ENCODE data around the gene SIK2.

The SIK2 gene

DNA sequence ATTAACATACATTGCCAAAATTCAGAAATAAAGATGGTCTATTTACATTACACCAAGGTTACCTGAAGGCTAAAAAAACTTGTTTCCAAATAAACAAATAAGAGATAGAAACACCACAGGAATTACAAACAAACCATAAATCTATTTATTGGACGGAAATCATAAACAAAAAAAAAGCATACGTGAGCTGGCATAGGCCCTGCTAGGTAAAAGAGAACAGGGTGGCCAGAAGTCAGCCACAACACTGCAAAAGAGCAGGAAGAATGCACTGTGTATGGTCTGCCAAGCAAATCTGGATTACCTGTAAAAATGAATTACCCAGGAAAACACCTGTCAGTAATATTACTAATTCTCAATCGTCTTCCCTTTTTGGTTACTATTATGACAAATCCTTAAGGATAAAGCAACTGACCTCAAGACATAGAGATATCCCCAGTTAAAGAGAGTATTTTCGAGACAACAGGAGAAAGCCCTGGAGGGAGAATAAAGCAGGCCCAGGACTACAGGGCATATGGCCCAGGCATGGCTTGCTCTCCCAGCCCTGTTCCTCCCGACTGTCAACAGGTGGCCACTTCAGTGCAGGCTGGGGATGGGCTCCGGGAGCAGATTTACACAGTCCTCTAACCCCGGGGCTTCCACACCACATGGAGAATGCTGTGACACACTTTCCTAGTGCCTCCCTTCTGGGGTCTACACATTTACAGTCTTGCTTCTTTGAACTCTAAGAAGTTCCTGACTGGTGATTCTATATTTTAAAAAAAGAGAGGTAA is 146.0 kb downstream of the SIK2 start:
- no peak overlapping the region for H3K27ac ChIP-seq (ENCODE audit: low read length)
- no peak for DNase-seq
- peaks cover 94% of the 10 kb centered on the region for H3K36me3 ChIP-seq (ENCODE audit: insufficient read depth, low read length)

DNA sequence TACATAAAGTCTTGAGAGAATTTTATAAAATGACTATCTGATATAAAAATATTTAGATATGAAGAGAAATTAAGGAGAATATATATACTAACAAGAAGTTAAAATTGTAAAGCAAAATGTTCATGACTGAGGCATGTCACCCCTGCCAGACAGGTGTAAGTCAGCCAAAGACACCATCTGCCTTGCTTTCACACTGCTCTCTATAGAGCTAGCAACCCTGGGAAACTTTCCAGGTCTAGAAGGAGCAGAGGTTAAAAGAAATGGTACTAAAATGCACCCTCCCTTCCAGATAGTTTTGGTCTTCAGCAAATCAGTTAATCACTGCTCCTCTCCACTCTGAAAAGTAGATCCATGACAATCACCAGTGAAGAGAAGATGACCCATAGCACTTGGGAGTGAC is 147.4 kb downstream of the SIK2 start:
- Histone ChIP-seq H3K27me3 (ENCODE audit: insufficient read depth, low read length, poor library complexity) (no peaks in the 10 kb centered on the region), H2AFZ (ENCODE audit: low read depth, low read length) (no peak overlapping the region), H3K4me2 (ENCODE audit: insufficient read depth, low read length) (no peak overlapping the region), H3K9ac (ENCODE audit: low read depth, low read length) (no peak overlapping the region), H3K27ac (ENCODE audit: low read length) (no peak overlapping the region), H4K20me1 (ENCODE audit: insufficient read depth, low read length) (0 out of 2 replicates have a peak, but pooled peaks cover 2% of the 10 kb centered on the region), H3K79me2 (ENCODE audit: insufficient read depth, low read length) (peaks cover 6% of the 10 kb centered on the region; the same call in 1 of the 2 replicates), H3K36me3 (ENCODE audit: insufficient read depth, low read length) (peaks cover 94% of the 10 kb centered on the region), H3K4me1 (ENCODE audit: insufficient read depth, low read length) (no peaks in the 10 kb centered on the region), H3K4me3 (ENCODE audit: low read depth in 1 of 2, low read length in 2 of 2) (no peak overlapping the region), H3K9me3 (ENCODE audit: insufficient read depth, low read length, severe bottlenecking) (no peaks in the 10 kb centered on the region)
- ATAC-seq (ENCODE audit: insufficient read depth, low read depth) (no peak), DNase-seq (no peak)
- TF ChIP-seq EZH2 (IDR thresholded peaks at IDR 0.05; ENCODE audit: borderline replicate concordance, low read depth, low read length, severe bottlenecking) = no peak
- TF ChIP-seq, protein P1, sequence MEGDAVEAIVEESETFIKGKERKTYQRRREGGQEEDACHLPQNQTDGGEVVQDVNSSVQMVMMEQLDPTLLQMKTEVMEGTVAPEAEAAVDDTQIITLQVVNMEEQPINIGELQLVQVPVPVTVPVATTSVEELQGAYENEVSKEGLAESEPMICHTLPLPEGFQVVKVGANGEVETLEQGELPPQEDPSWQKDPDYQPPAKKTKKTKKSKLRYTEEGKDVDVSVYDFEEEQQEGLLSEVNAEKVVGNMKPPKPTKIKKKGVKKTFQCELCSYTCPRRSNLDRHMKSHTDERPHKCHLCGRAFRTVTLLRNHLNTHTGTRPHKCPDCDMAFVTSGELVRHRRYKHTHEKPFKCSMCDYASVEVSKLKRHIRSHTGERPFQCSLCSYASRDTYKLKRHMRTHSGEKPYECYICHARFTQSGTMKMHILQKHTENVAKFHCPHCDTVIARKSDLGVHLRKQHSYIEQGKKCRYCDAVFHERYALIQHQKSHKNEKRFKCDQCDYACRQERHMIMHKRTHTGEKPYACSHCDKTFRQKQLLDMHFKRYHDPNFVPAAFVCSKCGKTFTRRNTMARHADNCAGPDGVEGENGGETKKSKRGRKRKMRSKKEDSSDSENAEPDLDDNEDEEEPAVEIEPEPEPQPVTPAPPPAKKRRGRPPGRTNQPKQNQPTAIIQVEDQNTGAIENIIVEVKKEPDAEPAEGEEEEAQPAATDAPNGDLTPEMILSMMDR (IDR thresholded peaks at IDR 0.05; ENCODE audit: borderline replicate concordance, extremely low read depth, low read length, poor library complexity, severe bottlenecking) = no peak

More for the DNA sequence above, 146.0 kb downstream of the SIK2 start:
- no peak overlapping the region for H2AFZ ChIP-seq (ENCODE audit: low read depth, low read length)
- TF ChIP-seq EZH2 (IDR thresholded peaks at IDR 0.05; ENCODE audit: borderline replicate concordance, low read depth, low read length, severe bottlenecking) = no peak
- TF ChIP-seq, protein P1 (IDR thresholded peaks at IDR 0.05; ENCODE audit: borderline replicate concordance, extremely low read depth, low read length, poor library complexity, severe bottlenecking) = no peak
- no peaks in the 10 kb centered on the region for H3K27me3 ChIP-seq (ENCODE audit: insufficient read depth, low read length, poor library complexity)
- no peak overlapping the region for H3K9ac ChIP-seq (ENCODE audit: low read depth, low read length)
- H3K9me3 ChIP-seq (ENCODE audit: insufficient read depth, low read length, severe bottlenecking) = no peaks in the 10 kb centered on the region
- H3K4me3 ChIP-seq (ENCODE audit: low read depth in 1 of 2, low read length in 2 of 2) = no peak overlapping the region
- H3K79me2 ChIP-seq (ENCODE audit: insufficient read depth, low read length) = peaks cover 6% of the 10 kb centered on the region; the same call in 1 of the 2 replicates
- 0 out of 2 replicates have a peak, but pooled peaks cover 2% of the 10 kb centered on the region for H4K20me1 ChIP-seq (ENCODE audit: insufficient read depth, low read length)
- no peak overlapping the region for H3K4me2 ChIP-seq (ENCODE audit: insufficient read depth, low read length)
- H3K4me1 ChIP-seq (ENCODE audit: insufficient read depth, low read length) = no peaks in the 10 kb centered on the region
- no peak; the same call in 2 of the 3 replicates for ATAC-seq (ENCODE audit: insufficient read depth, low read depth)

DNA sequence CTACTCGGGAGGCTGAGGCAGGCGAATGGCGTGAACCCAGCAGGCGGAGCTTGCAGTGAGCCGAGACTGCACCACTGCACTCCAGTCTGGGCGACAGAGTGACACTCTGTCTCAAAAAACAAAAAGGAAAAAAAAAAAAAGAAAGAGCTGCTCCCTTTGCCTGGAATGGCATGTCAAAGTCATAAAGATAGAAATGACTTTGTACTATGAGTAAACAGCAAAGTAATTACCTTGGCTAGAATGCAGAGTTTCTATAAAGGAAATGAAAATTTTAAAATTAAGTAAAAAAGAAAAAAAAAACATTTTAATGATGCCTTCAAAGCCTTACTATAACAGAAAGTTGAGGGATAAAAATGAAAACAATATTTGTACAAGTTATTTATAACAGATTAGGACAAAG is 153.8 kb downstream of the SIK2 start:
- Histone ChIP-seq H3K27ac (ENCODE audit: low read length) (no peak overlapping the region), H3K4me3 (ENCODE audit: low read depth in 1 of 2, low read length in 2 of 2) (no peak overlapping the region), H3K79me2 (ENCODE audit: insufficient read depth, low read length) (no peaks in the 10 kb centered on the region), H2AFZ (ENCODE audit: low read depth, low read length) (no peak overlapping the region), H3K27me3 (ENCODE audit: insufficient read depth, low read length, poor library complexity) (no peaks in the 10 kb centered on the region), H3K36me3 (ENCODE audit: insufficient read depth, low read length) (peaks cover 89% of the 10 kb centered on the region), H3K4me1 (ENCODE audit: insufficient read depth, low read length) (no peaks in the 10 kb centered on the region), H3K9me3 (ENCODE audit: insufficient read depth, low read length, severe bottlenecking) (no peaks in the 10 kb centered on the region), H3K4me2 (ENCODE audit: insufficient read depth, low read length) (no peak overlapping the region), H3K9ac (ENCODE audit: low read depth, low read length) (no peak overlapping the region), H4K20me1 (ENCODE audit: insufficient read depth, low read length) (peaks cover 7% of the 10 kb centered on the region; the same call in 1 of the 2 replicates)
- TF ChIP-seq, protein P1 (IDR thresholded peaks at IDR 0.05; ENCODE audit: borderline replicate concordance, extremely low read depth, low read length, poor library complexity, severe bottlenecking) = no peak
- no peak for TF ChIP-seq EZH2 (IDR thresholded peaks at IDR 0.05; ENCODE audit: borderline replicate concordance, low read depth, low read length, severe bottlenecking)
- DNase-seq = no peak
- no peak for ATAC-seq (ENCODE audit: insufficient read depth, low read depth)

Data from DND-41 (cell line).